Loucy (cell line): Measurements from ENCODE around the gene ST3GAL3.

Source experiments
- H2AFZ ChIP-seq: fragments of 200-600 bp; sonication (generic); 2 replicates; pipeline ENCODE4 v1.6.0; 2016; ENCODE audit warnings: antibody characterized with exemption, mild to moderate bottlenecking, low read length, moderate library complexity
- H3F3A ChIP-seq: fragments of 200-600 bp; 2 replicates; pipeline ENCODE4 v1.6.0; 2016; ENCODE audit warnings: antibody characterized with exemption, low read depth, mild to moderate bottlenecking
- H3K27me3 ChIP-seq: fragments of 200-600 bp; sonication (generic); 2 replicates; pipeline ENCODE4 v1.6.1; 2014; ENCODE audit warnings: low read length, mild to moderate bottlenecking; ENCODE audit not compliant: insufficient read depth, poor library complexity, severe bottlenecking
- H3K36me3 ChIP-seq: fragments of 200-600 bp; sonication (generic); 2 replicates; pipeline ENCODE4 v1.6.1; 2016; ENCODE audit warnings: low read length; ENCODE audit not compliant: insufficient read depth
- H3K4me1 ChIP-seq: fragments of 200-600 bp; sonication (generic); 2 replicates; pipeline ENCODE4 v1.5.1; 2014; ENCODE audit warnings: low read length, mild to moderate bottlenecking; ENCODE audit not compliant: insufficient read depth, poor library complexity, severe bottlenecking
- H3K4me2 ChIP-seq: fragments of 200-600 bp; sonication (generic); 2 replicates; pipeline ENCODE4 v1.6.0; 2014; ENCODE audit warnings: antibody characterized with exemption, low read length, low read depth, mild to moderate bottlenecking; ENCODE audit not compliant: poor library complexity, severe bottlenecking
- H3K4me3 ChIP-seq: fragments of 200-600 bp; sonication (generic); 2 replicates; pipeline ENCODE4 v1.5.1; 2014; ENCODE audit warnings: low read length, mild to moderate bottlenecking, mixed read lengths; ENCODE audit not compliant: poor library complexity, severe bottlenecking
- H3K79me2 ChIP-seq: fragments of 200-600 bp; sonication (generic); 2 replicates; pipeline ENCODE4 v1.6.1; 2014; ENCODE audit warnings: low read length; ENCODE audit not compliant: insufficient read depth
- H3K9ac ChIP-seq: fragments of 200-600 bp; sonication (generic); 2 replicates; pipeline ENCODE4 v1.6.0; 2014; ENCODE audit warnings: mild to moderate bottlenecking, low read depth, low read length, moderate library complexity; ENCODE audit not compliant: poor library complexity, severe bottlenecking
- H3K9me2 ChIP-seq: fragments of 200-600 bp; sonication (generic); replicated peaks from 2 replicates; pipeline ENCODE4 v1.6.1; 2016; ENCODE audit warnings: low read depth, low read length, mixed read lengths
- H3K9me3 ChIP-seq: fragments of 200-600 bp; sonication (generic); 2 replicates; pipeline ENCODE4 v1.6.1; 2014; ENCODE audit warnings: mild to moderate bottlenecking, antibody characterized with exemption, low read length, low read depth; ENCODE audit not compliant: insufficient read depth
- H4K20me1 ChIP-seq: fragments of 200-600 bp; sonication (generic); 2 replicates; pipeline ENCODE4 v1.6.0; 2014; ENCODE audit warnings: antibody characterized with exemption, low read length, mild to moderate bottlenecking; ENCODE audit not compliant: insufficient read depth, poor library complexity, severe bottlenecking
- EZH2phosphoT487 ChIP-seq: fragments of 200-600 bp; IDR thresholded peaks from 2 replicates; pipeline ENCODE4 v1.6.1; 2018; ENCODE audit warnings: antibody characterized with exemption, mild to moderate bottlenecking, moderate library complexity, borderline replicate concordance
- TF ChIP-seq, protein P1 (sequence below): fragments of 200-600 bp; sonication (generic); conservative IDR thresholded peaks from 2 replicates; pipeline ENCODE4 v1.5.1; 2014; ENCODE audit warnings: mild to moderate bottlenecking, antibody characterized with exemption, low read length

Gene ST3GAL3

DNA sequence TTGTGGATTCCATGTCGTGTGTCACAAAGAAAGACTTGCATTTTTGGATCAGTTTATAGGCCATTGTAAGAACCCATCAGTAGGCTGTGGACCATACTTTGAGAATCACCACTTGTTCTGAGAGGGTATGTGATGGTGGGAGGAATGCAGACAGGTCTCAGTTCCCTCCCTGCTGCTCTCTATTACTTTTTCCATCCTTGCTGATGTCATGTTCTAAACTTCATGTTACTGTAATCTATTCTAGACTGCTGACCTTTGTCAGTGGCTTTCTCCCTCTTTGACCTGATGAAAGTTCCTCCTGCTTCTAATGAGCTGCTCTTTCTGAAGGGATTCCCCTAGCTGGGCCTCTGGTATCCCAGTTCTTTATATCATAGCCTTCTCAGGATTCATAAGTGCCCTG, 46.1 kb downstream of the ST3GAL3 start:
- no peak overlapping the region for H3K4me3 ChIP-seq
- no peaks in the 10 kb centered on the region for H4K20me1 ChIP-seq
- H3K79me2 ChIP-seq: no peaks in the 10 kb centered on the region; the same call in 1 of the 2 replicates
- no peak overlapping the region for H3K9ac ChIP-seq
- no peak overlapping the region for H3K4me2 ChIP-seq
- no peaks in the 10 kb centered on the region for H3F3A ChIP-seq
- H2AFZ ChIP-seq: no peak overlapping the region
- H3K9me2 ChIP-seq: no peaks in the 10 kb centered on the region
- no peaks in the 10 kb centered on the region for H3K36me3 ChIP-seq
- TF ChIP-seq EZH2phosphoT487: no peak
- TF ChIP-seq, protein P1, sequence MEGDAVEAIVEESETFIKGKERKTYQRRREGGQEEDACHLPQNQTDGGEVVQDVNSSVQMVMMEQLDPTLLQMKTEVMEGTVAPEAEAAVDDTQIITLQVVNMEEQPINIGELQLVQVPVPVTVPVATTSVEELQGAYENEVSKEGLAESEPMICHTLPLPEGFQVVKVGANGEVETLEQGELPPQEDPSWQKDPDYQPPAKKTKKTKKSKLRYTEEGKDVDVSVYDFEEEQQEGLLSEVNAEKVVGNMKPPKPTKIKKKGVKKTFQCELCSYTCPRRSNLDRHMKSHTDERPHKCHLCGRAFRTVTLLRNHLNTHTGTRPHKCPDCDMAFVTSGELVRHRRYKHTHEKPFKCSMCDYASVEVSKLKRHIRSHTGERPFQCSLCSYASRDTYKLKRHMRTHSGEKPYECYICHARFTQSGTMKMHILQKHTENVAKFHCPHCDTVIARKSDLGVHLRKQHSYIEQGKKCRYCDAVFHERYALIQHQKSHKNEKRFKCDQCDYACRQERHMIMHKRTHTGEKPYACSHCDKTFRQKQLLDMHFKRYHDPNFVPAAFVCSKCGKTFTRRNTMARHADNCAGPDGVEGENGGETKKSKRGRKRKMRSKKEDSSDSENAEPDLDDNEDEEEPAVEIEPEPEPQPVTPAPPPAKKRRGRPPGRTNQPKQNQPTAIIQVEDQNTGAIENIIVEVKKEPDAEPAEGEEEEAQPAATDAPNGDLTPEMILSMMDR: no peak
- H3K9me3 ChIP-seq: no peaks in the 10 kb centered on the region
- H3K27me3 ChIP-seq: no peaks in the 10 kb centered on the region
- H3K4me1 ChIP-seq: no peaks in the 10 kb centered on the region

DNA sequence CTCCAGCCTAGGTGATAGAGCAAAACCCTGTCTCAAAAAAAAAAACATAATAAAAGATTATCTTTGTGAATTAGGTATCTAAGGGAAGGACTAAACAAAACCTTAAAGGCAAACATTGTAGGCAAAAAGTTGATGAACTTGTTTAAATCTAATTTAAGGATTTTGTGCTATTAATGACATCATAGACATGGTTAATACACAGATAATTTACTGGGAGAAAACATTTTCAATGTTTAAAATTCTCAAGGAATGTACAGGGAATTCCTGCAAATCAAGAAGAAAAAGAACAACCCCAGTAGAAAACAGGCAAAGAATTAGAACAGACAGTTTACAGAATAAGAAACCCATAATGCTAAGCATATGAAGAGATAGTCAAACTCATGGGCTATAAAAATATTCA, 47.6 kb downstream of the ST3GAL3 start:
- Histone ChIP-seq H3K4me3 (no peak overlapping the region), H3K9me3 (no peaks in the 10 kb centered on the region), H3F3A (no peaks in the 10 kb centered on the region), H2AFZ (no peak overlapping the region), H4K20me1 (no peaks in the 10 kb centered on the region), H3K4me2 (no peak overlapping the region), H3K79me2 (no peaks in the 10 kb centered on the region), H3K9ac (no peak overlapping the region), H3K27me3 (no peaks in the 10 kb centered on the region), H3K4me1 (no peaks in the 10 kb centered on the region), H3K36me3 (no peaks in the 10 kb centered on the region), H3K9me2 (no peaks in the 10 kb centered on the region)
- TF ChIP-seq, protein P1: no peak
- no peak for TF ChIP-seq EZH2phosphoT487

DNA sequence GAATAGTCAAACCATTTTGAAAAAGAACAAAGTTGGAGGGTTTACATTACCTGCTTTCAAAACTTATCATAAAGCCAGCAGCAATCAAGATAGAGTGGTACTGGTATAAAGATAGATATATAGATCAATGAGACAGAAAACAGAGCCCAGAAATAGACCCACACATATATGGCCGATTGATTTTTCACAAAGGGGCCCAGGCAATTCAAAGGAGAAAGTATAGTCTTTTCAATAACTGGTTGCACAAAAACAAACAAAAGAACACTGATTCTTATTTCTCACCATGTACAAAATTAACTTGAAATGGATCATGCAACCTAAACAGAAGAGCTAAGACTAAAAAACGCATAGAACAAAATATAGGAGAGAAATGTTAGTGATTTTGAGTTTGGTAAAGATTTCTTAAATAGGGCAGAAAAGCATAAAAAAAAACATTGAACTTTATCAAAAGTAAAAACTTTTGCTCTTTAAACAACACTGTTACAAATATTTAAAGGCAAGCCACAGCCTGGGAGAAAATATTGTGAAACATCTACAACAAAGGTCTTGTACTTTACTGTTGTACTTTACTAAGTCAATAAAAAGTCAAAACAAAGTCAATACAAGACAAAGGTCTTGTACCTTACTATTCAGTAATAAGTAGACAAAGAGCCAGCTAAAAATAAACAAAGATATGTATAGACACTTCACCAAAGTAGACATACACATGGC, 50.2 kb downstream of the ST3GAL3 start:
- Histone ChIP-seq H3K4me1 (no peaks in the 10 kb centered on the region), H4K20me1 (no peaks in the 10 kb centered on the region), H3F3A (no peaks in the 10 kb centered on the region), H3K36me3 (no peaks in the 10 kb centered on the region), H3K4me2 (no peak overlapping the region), H2AFZ (no peak overlapping the region), H3K4me3 (no peak overlapping the region), H3K9ac (no peak overlapping the region), H3K9me2 (no peaks in the 10 kb centered on the region), H3K27me3 (no peaks in the 10 kb centered on the region), H3K9me3 (no peaks in the 10 kb centered on the region), H3K79me2 (no peaks in the 10 kb centered on the region)
- no peak for TF ChIP-seq EZH2phosphoT487
